Smooth muscle cell (in vitro differentiated cells): ENCODE measurements around the gene OGFR. TPM values are rescaled to one million over a fixed set of nuclear protein-coding genes. Genes with fewer than 3 reads are reported as not detected.

Experiments used
- DNase-seq: peaks from one replicate; lab custom pipeline; 2025; ENCODE audit not compliant: unreplicated experiment; lab: John Stamatoyannopoulos, UW
- H2AFZ ChIP-seq: fragments of 200-600 bp; sonication (generic); 2 replicates; pipeline ENCODE4 v1.6.0; 2016; ENCODE audit warnings: antibody characterized with exemption, low read depth, mild to moderate bottlenecking
- H3F3A ChIP-seq: fragments of 200-600 bp; sonication (generic); 2 replicates; pipeline ENCODE4 v1.6.0; 2017; ENCODE audit warnings: antibody characterized with exemption, low read depth
- H3K27ac ChIP-seq: fragments of 200-600 bp; sonication (generic); 2 replicates; pipeline ENCODE4 v1.5.1; 2016; ENCODE audit warnings: low read depth, mild to moderate bottlenecking
- H3K27me3 ChIP-seq: fragments of 200-600 bp; sonication (generic); 2 replicates; pipeline ENCODE4 v1.6.1; 2016; ENCODE audit warnings: low read depth, mild to moderate bottlenecking
- H3K36me3 ChIP-seq: fragments of 200-600 bp; sonication (generic); 2 replicates; pipeline ENCODE4 v1.5.1; 2016; ENCODE audit warnings: low read depth
- H3K4me1 ChIP-seq: fragments of 200-600 bp; sonication (generic); 2 replicates; pipeline ENCODE4 v1.5.1; 2016; ENCODE audit warnings: low read depth
- H3K4me2 ChIP-seq: fragments of 200-600 bp; sonication (generic); 2 replicates; pipeline ENCODE4 v1.6.0; 2016; ENCODE audit warnings: mild to moderate bottlenecking
- H3K4me3 ChIP-seq: fragments of 200-600 bp; sonication (generic); 2 replicates; pipeline ENCODE4 v1.5.1; 2016; ENCODE audit warnings: mild to moderate bottlenecking
- H3K79me2 ChIP-seq: fragments of 200-600 bp; sonication (generic); 2 replicates; pipeline ENCODE4 v1.6.0; 2016; ENCODE audit warnings: low read depth, mild to moderate bottlenecking
- H3K9ac ChIP-seq: fragments of 200-600 bp; sonication (generic); 2 replicates; pipeline ENCODE4 v1.6.0; 2016; ENCODE audit warnings: low read depth
- H3K9me3 ChIP-seq: fragments of 200-600 bp; sonication (generic); replicated peaks from 2 replicates; pipeline ENCODE4 v1.5.1; 2016; ENCODE audit warnings: low read depth
- H4K20me1 ChIP-seq: fragments of 200-600 bp; sonication (generic); 2 replicates; pipeline ENCODE4 v1.6.0; 2016; ENCODE audit warnings: low read depth
- WGBS: methylation state at CpG from one replicate; pipeline ENCODE4 v1.1.7; 2016; ENCODE audit warnings: low lambda C conversion rate; 5-methylcytosine and 5-hydroxymethylcytosine counted together
- polyA plus RNA-seq: library from polyadenylated mRNA; unstranded; fragments of >200 nt; fragmentation: Nextera tagmentation; extraction: Ambion mirVana; gene quantifications from 2 replicates; pipeline ENCODE4 v1.2.1, GENCODE V29; 2016
- total RNA-seq: library from RNA; depleted of rRNA; stranded (reverse); fragments of >200 nt; gene quantifications from 2 replicates; pipeline ENCODE4 v1.2.3, GENCODE V29; 2014
- TF ChIP-seq, protein P1 (sequence below): fragments of 200-600 bp; sonication (generic); IDR thresholded peaks from 2 replicates; pipeline ENCODE4 v1.5.1; 2017; ENCODE audit warnings: borderline replicate concordance, mild to moderate bottlenecking, antibody characterized with exemption; ENCODE audit not compliant: insufficient read depth, poor library complexity, severe bottlenecking

Gene OGFR
- total and polyA plus RNA-seq, 2 experiments from 2014 or later: 24.4 to 53.2 TPM

GRCh38 chr20:62765021-62765420 lies 39.6 kb upstream of the OGFR start:
- Histone ChIP-seq H4K20me1 (no peaks in the 10 kb centered on the region), H3K4me3 (no peak overlapping the region), H3K9me3 (no peaks in the 10 kb centered on the region), H3K9ac (no peak overlapping the region), H3K27me3 (no peaks in the 10 kb centered on the region), H3K27ac (no peak overlapping the region), H3K79me2 (no peaks in the 10 kb centered on the region), H3F3A (no peaks in the 10 kb centered on the region), H3K4me2 (no peak overlapping the region), H2AFZ (no peak overlapping the region), H3K4me1 (peaks cover 21% of the 10 kb centered on the region), H3K36me3 (no peaks in the 10 kb centered on the region)
- DNase-seq: no peak
- WGBS: 90% methylated on average over 6 of the region's 6 CpGs
- TF ChIP-seq, protein P1, sequence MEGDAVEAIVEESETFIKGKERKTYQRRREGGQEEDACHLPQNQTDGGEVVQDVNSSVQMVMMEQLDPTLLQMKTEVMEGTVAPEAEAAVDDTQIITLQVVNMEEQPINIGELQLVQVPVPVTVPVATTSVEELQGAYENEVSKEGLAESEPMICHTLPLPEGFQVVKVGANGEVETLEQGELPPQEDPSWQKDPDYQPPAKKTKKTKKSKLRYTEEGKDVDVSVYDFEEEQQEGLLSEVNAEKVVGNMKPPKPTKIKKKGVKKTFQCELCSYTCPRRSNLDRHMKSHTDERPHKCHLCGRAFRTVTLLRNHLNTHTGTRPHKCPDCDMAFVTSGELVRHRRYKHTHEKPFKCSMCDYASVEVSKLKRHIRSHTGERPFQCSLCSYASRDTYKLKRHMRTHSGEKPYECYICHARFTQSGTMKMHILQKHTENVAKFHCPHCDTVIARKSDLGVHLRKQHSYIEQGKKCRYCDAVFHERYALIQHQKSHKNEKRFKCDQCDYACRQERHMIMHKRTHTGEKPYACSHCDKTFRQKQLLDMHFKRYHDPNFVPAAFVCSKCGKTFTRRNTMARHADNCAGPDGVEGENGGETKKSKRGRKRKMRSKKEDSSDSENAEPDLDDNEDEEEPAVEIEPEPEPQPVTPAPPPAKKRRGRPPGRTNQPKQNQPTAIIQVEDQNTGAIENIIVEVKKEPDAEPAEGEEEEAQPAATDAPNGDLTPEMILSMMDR: no peak

- H3K27me3 ChIP-seq: no peaks in the 10 kb centered on the region
- H3K4me1 ChIP-seq: peaks cover 17% of the 10 kb centered on the region
- TF ChIP-seq, protein P1: no peak
- H3K4me3 ChIP-seq: no peak overlapping the region
- no peak overlapping the region for H3K9ac ChIP-seq
- WGBS: 87% methylated on average over 15 of the region's 15 CpGs
- H2AFZ ChIP-seq: no peak overlapping the region
- H4K20me1 ChIP-seq: no peaks in the 10 kb centered on the region
- no peak overlapping the region for H3K27ac ChIP-seq
- H3K36me3 ChIP-seq: no peaks in the 10 kb centered on the region
- no peaks in the 10 kb centered on the region for H3F3A ChIP-seq
- no peak overlapping the region for H3K4me2 ChIP-seq
- no peaks in the 10 kb centered on the region for H3K9me3 ChIP-seq
- no peaks in the 10 kb centered on the region for H3K79me2 ChIP-seq
- DNase-seq: no peak
These were observed 39.1 kb upstream of the OGFR start for GRCh38 chr20:62765432-62766070.

DNA sequence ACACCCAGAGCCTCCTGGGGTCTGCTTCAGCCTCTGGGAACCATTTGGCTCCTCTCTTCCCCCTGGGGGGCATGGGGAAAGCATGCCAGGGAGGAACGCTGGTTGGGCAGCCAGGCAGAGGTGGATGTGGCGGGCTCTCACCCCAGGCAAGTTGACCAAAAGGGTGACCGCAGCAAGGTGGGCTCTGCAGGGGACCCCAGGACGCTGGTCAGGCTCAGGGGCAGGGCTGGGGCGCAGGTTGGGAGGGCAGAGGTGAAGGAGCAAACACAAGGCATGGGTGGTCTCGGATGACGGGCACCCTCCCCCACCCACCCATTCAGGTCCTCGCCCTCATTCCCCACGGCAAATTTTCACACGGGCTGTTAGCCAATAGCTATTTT lies 38.6 kb upstream of the OGFR start:
- peaks cover 12% of the 10 kb centered on the region for H3K4me1 ChIP-seq
- no peaks in the 10 kb centered on the region for H3K79me2 ChIP-seq
- TF ChIP-seq, protein P1: no peak
- H3K4me3 ChIP-seq: no peak overlapping the region
- H3K9me3 ChIP-seq: no peaks in the 10 kb centered on the region
- no peak overlapping the region for H3K27ac ChIP-seq
- no peak overlapping the region for H3K9ac ChIP-seq
- no peaks in the 10 kb centered on the region for H3K36me3 ChIP-seq
- 90% methylated on average over 8 of the region's 10 CpGs for WGBS
- no peak overlapping the region for H3K4me2 ChIP-seq
- no peak for DNase-seq
- no peak overlapping the region for H2AFZ ChIP-seq
- H3K27me3 ChIP-seq: no peaks in the 10 kb centered on the region
- H4K20me1 ChIP-seq: no peaks in the 10 kb centered on the region
- no peaks in the 10 kb centered on the region for H3F3A ChIP-seq

GRCh38 chr20:62766716-62767115 lies 37.9 kb upstream of the OGFR start:
- Histone ChIP-seq H2AFZ (no peak overlapping the region), H3K79me2 (no peaks in the 10 kb centered on the region), H3K27ac (no peak overlapping the region), H3K27me3 (no peaks in the 10 kb centered on the region), H3F3A (no peaks in the 10 kb centered on the region), H3K4me2 (no peak overlapping the region), H3K9ac (no peak overlapping the region), H3K9me3 (no peaks in the 10 kb centered on the region), H4K20me1 (no peaks in the 10 kb centered on the region), H3K36me3 (no peaks in the 10 kb centered on the region), H3K4me3 (no peak overlapping the region), H3K4me1 (peaks cover 7% of the 10 kb centered on the region)
- TF ChIP-seq, protein P1: no peak
- no peak for DNase-seq
- 90% methylated on average over 16 of the region's 16 CpGs for WGBS
